Measurements from ENCODE around the gene L3MBTL3.

- TF ChIP-seq POLR2AphosphoS5 (IDR thresholded peaks at IDR 0.05; ENCODE audit: low read depth, low read length) (no peak), REST (IDR thresholded peaks at IDR 0.05; ENCODE audit: insufficient read depth in 1 of 2, low read depth in 2 of 2, low read length in 2 of 2) (no peak)
Observed at GRCh38 chr6:130090796-130091195, 72.4 kb downstream of the L3MBTL3 start.
